ENCODE results near the gene WDR86.

The WDR86 gene

DNA sequence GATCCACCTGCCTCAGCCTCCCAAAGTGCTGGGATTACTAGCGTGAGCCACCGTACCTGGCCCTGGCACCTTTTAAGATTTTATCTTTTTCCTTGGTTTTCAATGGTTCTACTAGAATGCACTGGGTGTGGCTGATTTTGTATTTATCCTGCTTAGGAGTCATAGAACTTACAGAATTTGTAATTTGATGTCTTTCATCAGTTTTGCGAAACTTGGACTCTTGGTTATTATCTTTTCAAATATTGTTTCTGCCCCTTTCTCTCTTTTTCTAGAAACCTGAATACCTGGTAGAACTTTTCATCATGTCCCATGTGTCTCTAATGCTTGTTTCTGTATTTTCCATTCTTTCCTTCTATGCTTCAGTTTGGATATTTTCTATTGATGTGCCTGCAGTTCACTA lies 71.0 kb downstream of the WDR86 start:
- TF ChIP-seq, protein P1, sequence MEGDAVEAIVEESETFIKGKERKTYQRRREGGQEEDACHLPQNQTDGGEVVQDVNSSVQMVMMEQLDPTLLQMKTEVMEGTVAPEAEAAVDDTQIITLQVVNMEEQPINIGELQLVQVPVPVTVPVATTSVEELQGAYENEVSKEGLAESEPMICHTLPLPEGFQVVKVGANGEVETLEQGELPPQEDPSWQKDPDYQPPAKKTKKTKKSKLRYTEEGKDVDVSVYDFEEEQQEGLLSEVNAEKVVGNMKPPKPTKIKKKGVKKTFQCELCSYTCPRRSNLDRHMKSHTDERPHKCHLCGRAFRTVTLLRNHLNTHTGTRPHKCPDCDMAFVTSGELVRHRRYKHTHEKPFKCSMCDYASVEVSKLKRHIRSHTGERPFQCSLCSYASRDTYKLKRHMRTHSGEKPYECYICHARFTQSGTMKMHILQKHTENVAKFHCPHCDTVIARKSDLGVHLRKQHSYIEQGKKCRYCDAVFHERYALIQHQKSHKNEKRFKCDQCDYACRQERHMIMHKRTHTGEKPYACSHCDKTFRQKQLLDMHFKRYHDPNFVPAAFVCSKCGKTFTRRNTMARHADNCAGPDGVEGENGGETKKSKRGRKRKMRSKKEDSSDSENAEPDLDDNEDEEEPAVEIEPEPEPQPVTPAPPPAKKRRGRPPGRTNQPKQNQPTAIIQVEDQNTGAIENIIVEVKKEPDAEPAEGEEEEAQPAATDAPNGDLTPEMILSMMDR (IDR thresholded peaks at IDR 0.05; ENCODE audit: insufficient read depth, missing control alignments): no peak
- DNase-seq (ENCODE audit: insufficient read length, low spot score) (no peak), FAIRE-seq (no peak)

DNA sequence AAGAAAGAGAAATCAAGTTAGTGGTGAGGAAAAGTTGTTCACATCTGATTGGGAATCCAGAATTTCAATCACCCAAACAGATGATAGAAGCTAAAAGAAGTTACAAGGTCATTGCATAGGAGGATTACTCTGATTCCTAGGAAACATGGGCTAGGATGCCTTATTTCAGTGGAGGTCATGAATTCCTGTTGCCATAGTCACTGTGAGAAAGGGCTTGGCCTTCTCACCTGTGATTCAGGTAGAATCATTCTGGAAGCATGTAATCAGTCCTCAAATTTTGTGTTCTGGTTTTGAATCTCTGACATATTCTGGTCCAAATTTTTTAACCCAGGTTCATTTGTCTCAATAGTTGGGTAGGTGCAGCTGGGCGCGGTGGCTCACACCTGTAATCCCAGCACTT lies 72.5 kb downstream of the WDR86 start:
- DNase-seq (ENCODE audit: insufficient read length, low spot score) (no peak), FAIRE-seq (no peak)
- TF ChIP-seq, protein P1 (IDR thresholded peaks at IDR 0.05; ENCODE audit: insufficient read depth, missing control alignments): no peak

DNA sequence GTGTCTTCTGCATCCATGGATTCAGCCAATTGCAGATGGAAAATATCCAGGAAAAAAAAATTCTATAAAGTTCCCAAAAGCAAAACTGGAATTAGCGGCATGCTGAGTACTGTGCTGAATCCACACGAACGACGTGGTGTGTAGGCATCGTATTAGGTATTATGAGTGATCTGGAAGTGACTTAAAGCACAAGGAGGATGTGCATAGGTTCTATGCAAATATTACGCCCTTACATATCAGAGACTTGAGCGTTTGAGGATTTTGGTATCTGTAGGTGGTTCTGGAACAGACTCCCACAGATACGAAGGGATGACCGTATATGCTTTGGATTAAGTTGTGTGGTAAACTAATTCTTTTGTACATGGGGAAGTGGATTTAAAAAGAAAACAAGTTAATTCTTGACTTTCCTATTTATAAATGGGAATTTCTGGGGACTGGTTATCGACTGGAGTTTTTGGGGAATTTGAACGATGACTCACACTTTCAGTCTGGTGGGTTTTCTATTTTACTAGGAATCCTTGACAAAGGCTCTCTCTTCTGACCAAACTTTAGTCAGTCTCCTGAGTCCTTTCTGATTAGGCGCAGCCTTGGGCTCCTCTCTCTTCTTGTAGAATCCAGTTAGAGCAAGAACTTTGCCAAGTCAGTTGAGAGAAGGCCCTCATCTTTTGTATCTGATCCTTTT lies 73.7 kb downstream of the WDR86 start:
- FAIRE-seq (no peak), DNase-seq (ENCODE audit: insufficient read length, low spot score) (no peak)
- TF ChIP-seq, protein P1 (IDR thresholded peaks at IDR 0.05; ENCODE audit: insufficient read depth, missing control alignments): no peak

DNA sequence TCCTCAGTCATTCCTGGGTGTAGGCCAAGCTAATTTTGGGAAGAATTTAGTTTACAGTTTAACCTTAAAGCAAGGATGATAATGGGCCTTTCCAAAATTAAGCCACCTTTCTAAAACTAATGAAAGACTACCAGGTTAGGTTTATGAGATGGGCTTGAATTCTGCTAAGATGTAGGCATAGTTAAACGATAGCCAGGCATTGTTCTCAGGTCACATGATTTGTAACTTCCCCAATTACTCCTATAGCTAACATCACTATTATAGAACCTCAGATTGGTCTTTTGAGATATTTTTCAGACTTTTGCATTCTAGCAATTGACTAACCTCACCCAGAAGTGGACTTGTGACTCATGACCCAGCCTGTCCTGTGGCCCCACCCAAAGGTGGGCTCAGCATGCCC lies 75.2 kb downstream of the WDR86 start:
- FAIRE-seq: no peak

More for the DNA sequence above, 75.2 kb downstream of the WDR86 start:
- DNase-seq (ENCODE audit: insufficient read length, low spot score): no peak
- TF ChIP-seq, protein P1 (IDR thresholded peaks at IDR 0.05; ENCODE audit: insufficient read depth, missing control alignments): no peak
